ENCODE results near the gene GRK2. TPM values are rescaled to one million over a fixed set of nuclear protein-coding genes. Genes with fewer than 3 reads are reported as not detected.

GRK2 gene
- total and polyA plus RNA-seq, 2 donors (not counting 1 experiment from before 2014, with no cell fraction given): 294 to 534 TPM

DNA sequence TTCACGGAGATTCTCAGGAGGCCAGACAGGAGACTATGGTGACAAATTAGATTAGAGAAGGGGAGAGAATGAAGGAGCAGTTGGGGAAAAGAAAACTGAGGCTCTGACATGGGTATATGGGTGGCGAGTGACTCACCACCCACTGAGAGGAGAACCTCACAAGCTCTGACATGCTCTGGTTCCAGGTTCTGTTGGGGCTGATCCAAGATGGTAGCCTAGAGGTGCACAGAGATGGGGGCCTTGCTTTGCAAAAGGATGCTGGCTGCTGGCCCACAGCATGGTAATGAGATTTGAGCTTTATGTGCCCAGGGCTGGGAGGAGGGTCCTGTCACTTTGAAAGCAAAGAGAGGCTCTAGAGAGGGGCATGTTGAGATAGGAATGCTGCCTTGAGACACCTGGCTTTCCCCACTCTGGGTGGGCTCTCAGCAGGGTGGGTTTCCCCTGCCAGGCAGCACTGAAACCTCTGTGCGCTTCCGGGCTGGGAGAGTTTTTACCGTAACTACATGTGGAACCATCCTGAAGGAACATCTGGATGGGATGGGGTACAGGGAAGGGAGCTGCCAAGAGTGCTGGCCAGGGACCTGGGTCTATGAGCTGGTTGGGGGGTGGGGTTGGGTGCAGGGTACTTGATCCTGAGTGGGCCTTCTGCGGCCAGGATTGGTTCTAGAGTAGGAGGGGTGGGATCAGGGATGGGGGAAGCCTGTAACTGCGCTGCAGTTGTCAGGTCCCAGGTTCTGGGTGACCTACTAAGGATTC is 1.2 kb upstream of the GRK2 start:
- Histone ChIP-seq H3K9me3 (ENCODE audit: control extremely low read depth in 1 of 3, control insufficient read depth in 2 of 3, insufficient read depth in 1 of 3, low read length in 2 of 3) (no peaks in the 10 kb centered on the region), H3K79me2 (ENCODE audit: control insufficient read depth, insufficient read depth, low read length) (peaks cover 73% of the 10 kb centered on the region), H3K4me3 (ENCODE audit: control extremely low read depth in 1 of 5, extremely low read depth in 1 of 5, insufficient read depth in 1 of 5, low read depth in 2 of 5, low read length in 4 of 5) (no peak overlapping the region), H3K4me2 (replicated peaks; ENCODE audit: low read depth, low read length, poor library complexity, severe bottlenecking) (no peak overlapping the region), H3K36me3 (replicated peaks in 1 of 2; ENCODE audit: control extremely low read depth in 1 of 2, control insufficient read depth in 1 of 2, extremely low read depth in 1 of 2, insufficient read depth in 2 of 2, low read length in 1 of 2) (peaks cover 0 to 26% of the 10 kb centered on the region in 2 experiments), H3K27ac (ENCODE audit: low read length in 2 of 2) (no peak overlapping the region), H4K20me1 (ENCODE audit: control insufficient read depth, insufficient read depth, low read length, poor library complexity, severe bottlenecking) (peaks cover 32% of the 10 kb centered on the region), H3K9ac (ENCODE audit: low read length) (no peak overlapping the region), H2AFZ (ENCODE audit: insufficient read depth, low read depth, low read length, poor library complexity, severe bottlenecking) (peak overlapping the region; percentile 80), H3K27me3 (replicated peaks in 1 of 4; ENCODE audit: control extremely low read depth in 1 of 4, control insufficient read depth in 3 of 4, insufficient read depth in 4 of 4, low read length in 3 of 4) (peaks cover 0 to 9% (median 2%) of the 10 kb centered on the region in 4 experiments), H3K4me1 (ENCODE audit: control insufficient read depth in 2 of 2, insufficient read depth in 2 of 2, low read length in 2 of 2) (peaks cover 56 to 58% of the 10 kb centered on the region in 2 donors)
- ChIA-PET POLR2A (interaction anchor here (0.7 to 4.4 kb wide), 4 partner anchors 24 to 1192 kb away, joined by 4 to 22 read pairs (median 4); partner anchors contain the start of gene ANKRD13D), CTCF (interaction anchor here (0.6 to 8.9 kb wide), 12 partner anchors 10 to 117 kb away, joined by 3 to 229 read pairs (median 3); no protein-coding TSS in a partner anchor)
- H3K27ac Mint-ChIP-seq: peak overlapping the region; percentile 89
- ATAC-seq (ENCODE audit: low read depth) (no peak), DNase-seq (no peak)
- TF ChIP-seq EZH2 (IDR thresholded peaks at IDR 0.05; ENCODE audit: borderline replicate concordance, insufficient read depth, low read depth, low read length, poor library complexity, severe bottlenecking) (no peak), CTCF (IDR thresholded peaks at IDR 0.05) (no peak)
- H3K4me3 Mint-ChIP-seq: peak overlapping the region; percentile 81
- H3K27me3 Mint-ChIP-seq: peaks cover 6% of the 10 kb centered on the region
- intact Hi-C loops (cut with micrococcal nuclease): loop anchor here (5.0 to 10.0 kb wide), 2 partner anchors 242 to 320 kb away; partner anchors contain the start of genes CDK2AP2, GSTP1 and PITPNM1
- H3K9me3 Mint-ChIP-seq (ENCODE audit: insufficient read depth): no peaks in the 10 kb centered on the region
- peaks cover 62% of the 10 kb centered on the region for H3K4me1 Mint-ChIP-seq
- WGBS (ENCODE audit: insufficient coverage): 93% methylated on average over 7 of the region's 7 CpGs

Measured in B cell (primary cell).